K562 (cell line): ENCODE data around the gene SLC25A18. TPM values are rescaled to one million over a fixed set of nuclear protein-coding genes. Genes with fewer than 3 reads are reported as not detected.

Source experiments
- CHD7 ChIP-seq: fragments of 200-600 bp; sonication (generic); IDR thresholded peaks from one replicate; pipeline ENCODE4 v1.6.1; 2012; ENCODE audit warnings: mild to moderate bottlenecking, low read depth, low read length, inconsistent platforms
- NFIX ChIP-seq: fragments of 250-450 bp; sonication (Bioruptor Pico); IDR thresholded peaks from 2 replicates; pipeline ENCODE4 v1.4.0; 2020; ENCODE audit warnings: low read depth, mild to moderate bottlenecking, moderate library complexity
- NR0B1 ChIP-seq: fragments of 450-650 bp; IDR thresholded peaks from one replicate; pipeline ENCODE4 v1.6.1; 2018; ENCODE audit warnings: mild to moderate bottlenecking, moderate library complexity; ENCODE audit not compliant: partially characterized antibody
- RBM25 ChIP-seq: fragments of 200-400 bp; formaldehyde crosslinking; IDR thresholded peaks from 2 replicates; pipeline ENCODE4 v1.6.1; 2018; ENCODE audit warnings: low read length, low read depth, moderate library complexity; ENCODE audit not compliant: severe bottlenecking
- SMAD1 ChIP-seq: fragments of 150-350 bp; IDR thresholded peaks from 2 replicates; pipeline ENCODE4 v1.6.1; 2014; ENCODE audit warnings: low read length, low read depth; ENCODE audit not compliant: partially characterized antibody
- SOX6 ChIP-seq: fragments of 450-650 bp; IDR thresholded peaks from 2 replicates; pipeline ENCODE4 v1.6.1; 2014; ENCODE audit warnings: mild to moderate bottlenecking
- TGIF2 ChIP-seq: sonication (generic); formaldehyde crosslinking; IDR thresholded peaks from 2 replicates; pipeline ENCODE4 v1.8.1; 2022; ENCODE audit warnings: mild to moderate bottlenecking, missing genetic modification reagents, moderate library complexity
- ZBTB43 ChIP-seq: sonication (generic); formaldehyde crosslinking; IDR thresholded peaks from 2 replicates; pipeline ENCODE4 v1.8.0; 2023; ENCODE audit warnings: mild to moderate bottlenecking, missing genetic modification reagents
- ZNF444 ChIP-seq: fragments of 250-450 bp; sonication (Bioruptor Pico); IDR thresholded peaks from 2 replicates; pipeline ENCODE4 v1.4.0; 2020; ENCODE audit warnings: mild to moderate bottlenecking, moderate library complexity
- ZNF551 ChIP-seq: fragments of 250-450 bp; sonication (Bioruptor Pico); IDR thresholded peaks from 2 replicates; pipeline ENCODE4 v1.5.0; 2021; ENCODE audit warnings: mild to moderate bottlenecking, moderate library complexity
- ZNF785 ChIP-seq: fragments of 250-450 bp; sonication (Bioruptor Pico); IDR thresholded peaks from 2 replicates; pipeline ENCODE4 v1.4.0; 2020; ENCODE audit warnings: mild to moderate bottlenecking
- polyA plus RNA-seq, 8 experiments: library from polyadenylated mRNA; depleted of rRNA in 4 of 8; stranded (reverse) in 5 of 8; unstranded in 3 of 8; fragments of >200 nt; fragmentation: Nextera tagmentation in 2 of 8; fragmentation: Illumina TruSeq in 1 of 8; extraction: Ambion mirVana in 2 of 8; extraction: Trizol in 1 of 8; gene quantifications; 2 replicates each; pipeline versions ENCODE4 v1.2.1 to v1.2.3, GENCODE V29; 2011 to 2014; ENCODE audit warnings: inconsistent platforms in 1 of 8, missing spikeins in 1 of 8
- total RNA-seq, 7 experiments: library from RNA; depleted of rRNA in 6 of 7; stranded (reverse); fragments of >200 nt in 6 of 7; fragmentation: Illumina TruSeq in 2 of 7; extraction: Trizol in 2 of 7; gene quantifications; 2 replicates each; pipeline versions ENCODE4 v1.2.1 to v1.2.3, GENCODE V29; 2011 to 2021; ENCODE audit warnings: low replicate concordance in 1 of 7

SLC25A18 gene
- total and polyA plus RNA-seq, 9 of the 15 experiments (the other 6 are each of a cell fraction or from before 2014, with no cell fraction given) = 0.04 TPM; not detected in 8

GRCh38 chr22:17638432-17639246 lies 75.3 kb downstream of the SLC25A18 start, which contains the start of gene BCL2L13 (continued):
- TF ChIP-seq CHD7 = no peak
- peak; percentile 50; the same call in 1 of the 2 replicates for TF ChIP-seq ZBTB43
- TF ChIP-seq SOX6 = peak; percentile 76
- no peak for TF ChIP-seq ZNF444 (CRISPR knock-in tag)
- TF ChIP-seq NFIX (CRISPR knock-in tag) = no peak
- no peak for TF ChIP-seq ZNF785 (CRISPR knock-in tag)
- TF ChIP-seq ZNF551 (CRISPR knock-in tag) = no peak
- TF ChIP-seq TGIF2 (CRISPR knock-in tag) = no peak
- peak; percentile 17 for TF ChIP-seq SMAD1
- no peak for TF ChIP-seq NR0B1
- no peak for TF ChIP-seq RBM25
